PC-9 (cell line): ENCODE data around the gene IRF4.

ENCODE experiments used
- CTCF ChIP-seq: fragments of 200-600 bp; sonication (generic); conservative IDR thresholded peaks from 2 replicates; pipeline ENCODE4 v1.6.1; 2017; ENCODE audit warnings: mixed run types, antibody characterized with exemption, mild to moderate bottlenecking, moderate library complexity
- EZH2 ChIP-seq: fragments of 200-600 bp; sonication (generic); IDR thresholded peaks from 2 replicates; pipeline ENCODE4 v1.8.0; 2017; ENCODE audit warnings: antibody characterized with exemption, low read depth

GRCh38 chr6:412146-412886, 20.8 kb downstream of the IRF4 start:
- no peak for TF ChIP-seq CTCF
- TF ChIP-seq EZH2 = no peak
